ENCODE results near the gene MCM3AP.
"Not testable (repeated sequence)": the region's sequence is repeated elsewhere in the genome, so short reads cannot be mapped to it uniquely, and the experiment has no call there.

MCM3AP gene

GRCh38 chr21:46310260-46310659 lies 24.8 kb upstream of the MCM3AP start:
- not testable (repeated sequence) for DNase-seq

DNA sequence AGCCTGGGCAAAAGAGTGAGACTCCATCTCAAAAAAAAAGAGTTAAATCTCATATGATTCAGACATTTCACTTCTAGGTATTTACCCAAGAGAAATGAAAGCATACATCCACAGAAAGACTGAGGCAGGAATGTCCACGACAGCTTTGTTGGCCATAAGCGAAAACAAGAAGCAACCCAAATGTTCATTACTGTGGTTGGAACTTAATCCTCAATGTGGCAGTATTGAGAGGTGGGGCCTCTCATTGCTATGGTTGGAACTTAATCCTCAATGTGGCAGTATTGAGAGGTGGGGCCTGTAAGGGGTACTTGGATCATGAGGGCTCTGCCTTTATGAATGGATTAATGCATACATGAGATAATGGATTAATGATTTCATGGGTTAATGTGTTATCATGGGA lies 23.0 kb upstream of the MCM3AP start:
- no peak for DNase-seq

- DNase-seq = no peak
These were observed 22.2 kb upstream of the MCM3AP start for GRCh38 chr21:46307625-46308024.

- no peak for DNase-seq
These were observed 19.5 kb upstream of the MCM3AP start for GRCh38 chr21:46304955-46305354.

DNA sequence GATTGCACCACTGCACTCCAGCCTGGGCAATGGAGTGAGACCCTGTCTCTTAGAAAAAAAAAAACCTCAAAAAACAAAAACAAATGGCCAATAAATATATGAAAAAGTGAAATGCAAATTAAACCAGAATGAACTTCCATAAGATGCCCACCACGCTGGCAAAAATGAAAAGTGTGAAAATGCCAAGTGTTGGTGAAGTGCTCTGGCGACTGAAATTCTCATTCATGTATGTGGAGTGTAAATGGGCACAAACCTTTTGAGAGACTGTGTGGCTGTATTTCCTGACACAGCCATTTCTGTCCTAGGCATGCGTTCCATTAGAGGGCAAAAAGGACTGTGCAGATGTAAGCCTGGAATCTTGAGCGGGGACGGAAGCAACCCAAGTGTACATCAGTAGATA lies 19.0 kb upstream of the MCM3AP start:
- no peak for DNase-seq

DNA sequence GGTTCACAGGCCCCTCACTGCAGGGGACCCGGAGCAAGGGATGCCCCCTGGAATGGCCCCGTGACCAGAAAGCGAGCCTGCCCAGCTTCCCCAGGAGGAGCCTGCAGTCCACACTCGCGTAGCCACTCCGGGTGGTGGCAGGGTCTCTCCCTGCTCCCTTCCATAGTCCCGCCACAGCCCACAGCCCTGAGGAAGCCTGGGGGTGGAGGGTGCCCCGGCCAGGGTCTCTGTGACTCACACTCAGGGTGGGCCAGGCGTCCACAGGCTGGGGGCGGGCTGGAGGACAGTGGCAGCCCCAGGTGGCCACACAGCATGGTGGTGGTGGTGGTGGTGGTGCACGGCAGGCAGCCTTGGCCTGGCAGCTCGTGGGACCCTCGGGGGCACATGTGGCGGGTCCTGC lies 16.3 kb upstream of the MCM3AP start:
- no peak for DNase-seq

GRCh38 chr21:46299167-46299566 lies 13.8 kb upstream of the MCM3AP start:
- no peak for DNase-seq

- DNase-seq = no peak
These were observed 12.2 kb upstream of the MCM3AP start for GRCh38 chr21:46297338-46298271.

DNA sequence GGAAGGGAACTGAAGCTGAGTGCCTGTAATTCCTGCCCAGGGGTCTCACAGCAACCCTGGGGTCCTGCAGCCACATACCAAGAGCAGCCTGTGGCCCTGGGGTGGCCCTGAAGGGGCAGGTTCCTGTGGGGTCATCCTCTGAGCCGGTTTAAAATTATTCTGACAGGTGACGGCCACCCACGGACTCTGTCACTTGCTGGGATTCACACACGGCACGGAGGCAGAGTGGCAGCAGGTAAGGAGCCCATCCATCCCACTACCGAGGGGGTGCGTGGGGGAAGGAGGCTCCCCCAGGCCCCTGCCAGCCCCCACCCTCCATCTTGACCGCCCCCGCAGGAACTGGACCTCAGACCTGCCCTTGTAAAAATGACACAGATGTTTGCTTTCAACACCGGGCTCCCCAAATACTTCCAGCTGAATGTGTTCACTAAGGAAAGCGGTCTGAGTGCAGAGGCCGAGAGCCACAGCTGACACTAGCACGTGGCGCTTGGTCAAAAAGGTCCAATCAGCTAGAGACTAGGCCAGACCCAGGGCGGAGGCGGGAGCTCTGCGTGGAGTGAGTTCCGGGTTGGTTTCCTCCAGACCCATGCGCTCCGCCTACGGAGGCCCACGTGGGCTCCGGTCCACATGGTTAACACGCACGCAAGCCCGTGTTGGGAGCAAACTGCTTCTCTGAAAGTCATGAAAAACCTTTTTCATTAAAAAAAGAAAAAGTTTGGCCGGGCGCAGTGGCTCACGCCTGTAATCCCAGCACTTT lies 10.8 kb upstream of the MCM3AP start:
- DNase-seq = peak in 1 of 3 experiments; percentile 65

DNA sequence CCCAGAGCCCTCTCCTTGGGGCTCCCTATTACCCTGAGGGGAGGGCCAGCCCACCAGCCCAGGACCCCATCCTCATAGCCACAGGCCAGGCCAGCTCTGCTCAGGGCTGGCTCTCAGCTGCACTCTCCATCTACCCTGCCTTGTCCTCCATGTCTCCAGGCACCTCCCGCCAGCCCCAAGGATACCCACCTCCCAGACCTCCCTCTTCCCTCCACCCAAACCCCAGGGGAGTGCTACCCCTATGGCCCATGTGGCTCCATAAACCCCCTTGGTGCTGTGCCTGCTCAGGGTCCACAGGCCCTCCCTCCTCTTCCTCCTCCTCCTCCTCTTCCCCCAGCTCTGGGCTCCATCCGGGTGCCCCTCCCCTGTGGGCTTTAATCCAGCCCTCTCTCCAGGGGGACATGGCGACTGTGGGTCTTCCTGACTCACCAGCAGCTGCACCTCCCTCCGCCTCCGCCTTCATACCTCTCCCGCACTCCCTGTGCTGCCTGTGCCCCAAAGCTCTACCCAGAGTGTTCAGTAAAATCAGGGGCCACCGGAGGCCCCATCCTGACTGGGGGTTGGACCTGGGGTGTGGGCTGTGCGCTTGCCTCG lies 9.9 kb upstream of the MCM3AP start:
- no peak for DNase-seq

DNA sequence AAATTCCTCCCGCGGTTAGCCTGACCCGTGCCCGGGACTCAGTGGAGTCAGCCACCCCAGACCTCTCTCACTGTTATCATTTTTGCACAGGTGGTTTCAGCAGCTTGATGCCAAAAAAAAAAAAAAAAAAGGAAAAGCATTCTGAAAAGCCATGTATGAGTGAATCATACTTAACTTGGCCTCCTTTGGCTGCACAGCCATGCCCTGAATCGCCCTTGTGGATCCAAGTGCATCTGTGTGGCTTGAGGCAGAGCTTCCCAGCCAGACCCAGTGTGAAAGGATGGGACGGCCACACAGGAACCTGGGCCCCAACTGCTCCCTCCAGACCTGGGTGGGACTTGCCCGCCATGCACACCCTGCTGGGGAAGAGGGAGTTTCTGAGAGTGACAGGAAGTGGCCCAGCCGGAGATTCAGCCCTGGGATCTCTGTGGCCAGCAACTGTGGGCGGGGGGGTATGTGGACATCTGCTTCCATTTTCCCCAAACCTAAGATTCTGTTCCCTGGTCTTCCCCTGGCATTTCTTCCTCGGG lies 9.3 kb upstream of the MCM3AP start:
- no peak for DNase-seq

DNA sequence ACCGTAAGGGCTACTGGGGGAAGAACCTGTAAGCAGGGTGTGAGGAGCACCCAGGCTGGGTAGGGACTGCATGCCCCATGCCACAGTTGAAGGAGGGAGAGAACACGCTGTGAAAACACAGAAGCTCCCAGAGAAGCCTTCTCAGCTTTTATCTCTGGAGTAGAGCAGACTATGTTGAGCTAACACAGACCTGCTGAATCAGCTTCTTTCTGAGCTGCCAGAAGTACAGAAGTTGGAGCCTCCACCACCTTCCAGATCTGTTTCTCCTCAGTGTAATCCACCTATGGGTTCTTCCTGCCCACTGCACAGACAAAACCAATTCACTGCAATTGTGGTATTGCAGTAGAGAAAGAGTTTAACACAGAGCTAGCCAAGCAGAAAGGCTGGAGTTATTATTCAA lies 6.2 kb upstream of the MCM3AP start:
- no peak for DNase-seq

DNA sequence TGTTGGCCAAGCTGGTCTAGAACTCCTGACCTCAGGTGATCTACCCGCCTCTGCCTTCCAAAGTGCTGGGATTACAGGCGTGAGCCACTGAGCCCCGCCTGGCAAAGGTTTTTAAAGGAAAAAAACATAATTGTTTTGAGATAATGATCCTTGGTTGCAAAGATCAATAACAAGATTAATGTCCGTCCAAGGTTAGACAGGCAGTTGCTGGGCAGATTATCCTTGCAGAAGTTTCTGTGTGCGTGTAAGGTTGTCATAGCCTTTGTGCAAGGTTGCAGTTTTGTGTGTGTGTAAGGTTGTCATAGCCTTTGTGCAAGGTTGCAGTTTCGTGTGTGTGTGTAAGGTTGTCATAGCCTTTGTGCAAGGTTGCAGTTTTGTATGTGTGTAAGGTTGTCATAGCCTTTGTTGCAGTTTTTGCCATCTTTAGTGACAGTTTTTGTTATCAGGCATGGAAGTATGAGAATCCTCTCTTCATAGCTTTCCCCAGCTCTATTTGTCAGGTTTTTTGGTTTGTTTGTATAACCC lies 4.3 kb upstream of the MCM3AP start:
- no peak for DNase-seq

GRCh38 chr21:46287541-46287940 lies 2.1 kb upstream of the MCM3AP start:
- no peak for DNase-seq

DNA sequence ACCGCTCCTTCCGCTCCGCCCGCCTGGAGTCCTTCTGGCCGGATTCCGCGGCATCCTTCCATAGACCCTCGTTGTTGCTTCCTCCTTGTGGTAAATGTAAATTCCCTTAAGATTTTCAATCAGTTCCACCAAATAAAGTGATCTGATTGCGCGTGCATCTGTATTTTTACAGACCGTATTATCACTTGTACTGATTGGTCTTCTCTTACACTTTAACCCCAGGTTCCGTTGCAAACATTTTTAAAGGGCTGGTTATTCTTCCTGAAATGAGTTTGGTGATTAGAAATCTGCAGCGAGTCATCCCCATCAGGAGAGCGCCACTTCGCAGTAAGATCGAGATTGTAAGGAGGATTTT lies 1.2 kb upstream of the MCM3AP start:
- no peak for DNase-seq

DNA sequence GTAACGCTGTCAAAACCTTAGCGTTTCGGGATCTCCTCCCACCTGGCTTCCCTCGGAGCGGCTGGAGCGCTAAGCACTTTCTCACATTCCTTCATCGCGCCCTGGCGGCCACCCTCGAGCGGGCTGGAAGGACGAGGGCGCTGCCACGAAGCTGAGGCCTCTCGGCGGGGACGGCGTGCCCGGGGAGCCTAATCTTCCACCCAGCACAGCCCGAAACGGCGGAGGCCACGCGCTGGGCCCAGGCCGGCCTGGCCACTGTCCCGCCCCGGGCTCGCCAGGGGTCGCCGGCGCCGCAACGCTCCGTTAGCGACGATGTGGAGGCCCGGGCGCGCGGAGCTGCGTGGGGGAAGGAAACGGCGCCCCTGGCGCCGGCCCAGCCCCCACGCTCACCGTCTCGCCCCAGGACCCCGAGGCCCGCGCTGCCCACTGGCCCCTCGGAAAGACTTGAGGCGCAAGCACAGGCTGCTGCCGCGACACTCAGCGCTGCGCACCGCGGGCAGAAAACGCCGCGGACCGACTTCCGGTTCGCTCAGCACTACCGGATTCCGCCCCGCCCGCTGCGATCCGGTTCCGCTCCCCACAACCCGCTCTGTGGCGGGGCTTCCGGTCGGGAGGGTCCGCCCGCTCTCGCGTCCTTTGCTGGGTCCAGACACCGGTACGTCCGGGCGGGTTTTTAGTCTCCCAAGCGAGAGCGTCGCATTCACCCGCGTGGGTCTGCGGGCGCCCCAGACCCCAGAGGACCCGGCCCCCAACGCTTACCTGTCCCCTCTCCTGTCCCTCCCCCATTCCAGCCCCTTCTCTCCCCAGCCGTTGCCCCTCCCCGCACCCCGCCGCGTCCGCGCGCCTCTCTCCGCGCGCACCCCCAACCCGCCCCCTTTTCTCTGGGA lies 593 bp upstream of the MCM3AP start, which contains the start of gene YBEY:
Gene YBEY (plus strand): TSS at position 582 of the 887 bp plus-strand sequence. CDS start 572 bp downstream, outside the sequence.
- DNase-seq = peak; percentile 93 to 97 (median 96)

- no peak for DNase-seq
These were observed 678 bp downstream of the MCM3AP start for GRCh38 chr21:46284733-46285132.

- peak in 1 of 3 experiments; percentile 28 for DNase-seq
These were observed 1.2 kb downstream of the MCM3AP start for GRCh38 chr21:46284077-46284644.

DNA sequence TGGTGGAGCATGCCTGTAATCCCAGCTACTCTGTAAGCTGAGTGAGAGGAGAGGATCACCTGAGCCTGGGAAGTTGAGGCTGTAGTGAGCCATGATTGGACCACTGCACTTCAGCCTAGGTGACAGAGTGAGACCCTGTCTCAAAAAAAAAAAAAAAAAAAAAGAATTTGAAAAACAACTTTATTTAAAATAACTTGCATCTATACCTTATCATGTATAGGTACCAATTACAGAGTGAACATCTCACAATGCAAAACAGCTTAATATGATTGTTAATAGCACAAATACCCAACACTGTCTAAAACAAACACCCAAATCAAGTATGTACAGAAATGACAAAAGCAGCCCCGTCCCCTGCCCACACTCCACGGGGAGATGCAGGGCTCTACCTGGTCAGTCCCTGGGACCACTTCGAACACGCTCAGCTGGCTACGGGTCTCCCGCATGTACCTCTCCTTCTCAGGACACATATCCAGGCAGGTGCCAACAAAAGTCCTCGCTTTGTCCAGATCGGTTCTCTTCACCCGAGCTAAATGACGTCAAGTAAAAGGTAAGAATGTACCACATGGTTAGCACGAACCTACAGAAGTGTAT lies 10.5 kb downstream of the MCM3AP start:
- DNase-seq = no peak

DNA sequence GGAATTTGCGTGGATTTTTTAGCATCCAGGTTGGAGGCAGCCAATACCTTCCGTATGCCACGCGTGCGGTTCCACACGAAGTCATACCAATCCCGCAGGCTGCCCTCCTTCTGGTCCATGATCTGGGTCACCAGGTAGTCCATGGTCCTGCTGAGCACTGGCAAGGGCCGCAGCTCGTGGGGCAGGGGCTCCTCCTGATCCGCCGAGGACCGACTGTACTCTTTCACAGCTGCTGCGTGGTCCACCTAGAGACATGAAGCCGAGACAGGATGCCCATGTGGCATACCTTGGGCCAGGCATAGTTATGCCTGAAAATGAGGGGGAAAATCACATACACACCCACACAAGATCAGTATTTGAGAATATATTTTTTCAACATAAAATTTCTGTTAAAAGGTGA lies 12.1 kb downstream of the MCM3AP start:
- no peak for DNase-seq

DNA sequence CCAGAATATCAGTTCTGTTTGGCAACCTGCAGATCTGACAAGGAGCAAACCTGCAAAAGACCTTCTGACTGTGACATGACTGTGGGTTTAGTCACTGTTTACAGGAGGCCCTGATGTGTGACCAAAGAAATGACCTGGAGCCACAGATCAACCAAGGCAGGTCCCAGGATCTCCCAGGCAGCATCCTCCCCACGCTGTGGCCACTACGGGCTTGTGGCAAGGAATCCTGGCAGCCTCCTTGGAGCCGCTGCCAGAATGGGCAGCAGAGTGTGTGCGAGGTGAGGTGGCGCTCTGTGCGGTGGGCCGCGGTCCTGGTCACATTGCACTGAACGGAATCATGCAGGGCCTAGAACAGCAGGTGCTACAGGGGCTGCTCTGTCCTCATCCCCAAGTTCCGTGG lies 15.9 kb downstream of the MCM3AP start:
- no peak for DNase-seq

All from NCI-H1417 (cell line).